ENCODE data around the gene DAAM1. TPM values are rescaled to one million over a fixed set of nuclear protein-coding genes. Genes with fewer than 3 reads are reported as not detected.

The DAAM1 gene
- total and polyA plus RNA-seq, 5 experiments from 2014 or later = 4.6 to 18.1 (median 8.1) TPM

GRCh38 chr14:59166258-59166657 is 22.2 kb upstream of the DAAM1 start:
- POLR2A ChIA-PET = no interaction called here
- no peaks in the 10 kb centered on the region for H3K36me3 Mint-ChIP-seq

GRCh38 chr14:59175404-59175803 is 13.1 kb upstream of the DAAM1 start:
- H3K4me3 Mint-ChIP-seq = no peak overlapping the region
- peaks cover 3 to 13% (median 4%) of the 10 kb centered on the region in 5 donors for H3K27me3 Mint-ChIP-seq
- H3K9me3 Mint-ChIP-seq = no peaks in the 10 kb centered on the region
- DNase-seq (no peak), ATAC-seq (no peak)
- no peaks in the 10 kb centered on the region for H3K36me3 Mint-ChIP-seq
- POLR2A ChIA-PET = no interaction called here
- peaks cover 0 to 4% (median 0%) of the 10 kb centered on the region in 4 donors for H3K4me1 Mint-ChIP-seq
- H3K27ac Mint-ChIP-seq = no peak overlapping the region

More at GRCh38 chr14:59166258-59166657, 22.2 kb upstream of the DAAM1 start:
- Mint-ChIP-seq H3K27ac (no peak overlapping the region), H3K4me1 (peaks cover 0 to 5% (median 0%) of the 10 kb centered on the region in 4 donors), H3K4me3 (no peak overlapping the region), H3K27me3 (peaks cover 8 to 14% (median 11%) of the 10 kb centered on the region in 5 donors), H3K9me3 (peaks cover 0 to 3% (median 0%) of the 10 kb centered on the region in 9 donors)
- no peak for DNase-seq
- no peak for ATAC-seq

GRCh38 chr14:59176765-59177164 is 11.7 kb upstream of the DAAM1 start:
- Mint-ChIP-seq H3K9me3 (no peaks in the 10 kb centered on the region), H3K4me1 (peaks cover 0 to 4% (median 0%) of the 10 kb centered on the region in 4 donors), H3K27me3 (peaks cover 5 to 19% (median 7%) of the 10 kb centered on the region in 5 donors), H3K27ac (no peak overlapping the region), H3K36me3 (no peaks in the 10 kb centered on the region), H3K4me3 (no peak overlapping the region)
- DNase-seq = no peak
- no peak for ATAC-seq
- POLR2A ChIA-PET = no interaction called here

- POLR2A ChIA-PET = no interaction called here
- ATAC-seq = no peak
- Mint-ChIP-seq H3K4me3 (no peak overlapping the region), H3K27ac (no peak overlapping the region), H3K27me3 (peaks cover 5 to 19% (median 7%) of the 10 kb centered on the region in 5 donors), H3K9me3 (no peaks in the 10 kb centered on the region), H3K4me1 (peaks cover 0 to 4% (median 0%) of the 10 kb centered on the region in 4 donors), H3K36me3 (no peaks in the 10 kb centered on the region)
- DNase-seq = no peak
Measured at GRCh38 chr14:59177262-59177661, 11.2 kb upstream of the DAAM1 start.

- ATAC-seq = no peak
- Mint-ChIP-seq H3K27me3 (peaks cover 12 to 35% (median 17%) of the 10 kb centered on the region in 5 donors), H3K27ac (no peak overlapping the region), H3K4me1 (no peaks in the 10 kb centered on the region), H3K9me3 (no peaks in the 10 kb centered on the region), H3K4me3 (no peak overlapping the region), H3K36me3 (no peaks in the 10 kb centered on the region)
- POLR2A ChIA-PET = no interaction called here
- DNase-seq = no peak
Measured at GRCh38 chr14:59181791-59182190, 6.7 kb upstream of the DAAM1 start.

GRCh38 chr14:59182641-59183040 is 5.8 kb upstream of the DAAM1 start:
- ATAC-seq = no peak
- H3K4me3 Mint-ChIP-seq = no peak overlapping the region
- no peaks in the 10 kb centered on the region for H3K36me3 Mint-ChIP-seq
- no peaks in the 10 kb centered on the region for H3K9me3 Mint-ChIP-seq
- H3K27ac Mint-ChIP-seq = no peak overlapping the region
- H3K4me1 Mint-ChIP-seq = peaks cover 0 to 8% (median 4%) of the 10 kb centered on the region in 4 donors
- H3K27me3 Mint-ChIP-seq = peaks cover 10 to 35% (median 17%) of the 10 kb centered on the region in 5 donors
- POLR2A ChIA-PET = no interaction called here
- no peak for DNase-seq

- ATAC-seq (no peak), DNase-seq (no peak)
- H3K4me3 Mint-ChIP-seq = no peak overlapping the region
- no peak overlapping the region for H3K27ac Mint-ChIP-seq
- POLR2A ChIA-PET = no interaction called here
- H3K36me3 Mint-ChIP-seq = no peaks in the 10 kb centered on the region
- peaks cover 1 to 12% (median 6%) of the 10 kb centered on the region in 4 donors for H3K4me1 Mint-ChIP-seq
- H3K27me3 Mint-ChIP-seq = peaks cover 10 to 35% (median 17%) of the 10 kb centered on the region in 5 donors
- H3K9me3 Mint-ChIP-seq = no peaks in the 10 kb centered on the region
Measured at GRCh38 chr14:59183150-59183549, 5.3 kb upstream of the DAAM1 start.

GRCh38 chr14:59184396-59184795 is 4.1 kb upstream of the DAAM1 start:
- no peaks in the 10 kb centered on the region for H3K36me3 Mint-ChIP-seq
- no peaks in the 10 kb centered on the region for H3K9me3 Mint-ChIP-seq
- POLR2A ChIA-PET = no interaction called here

GRCh38 chr14:59185676-59186075 is 2.8 kb upstream of the DAAM1 start:
- Mint-ChIP-seq H3K27ac (no peak overlapping the region), H3K36me3 (no peaks in the 10 kb centered on the region), H3K4me3 (no peak overlapping the region), H3K4me1 (peaks cover 13 to 26% (median 17%) of the 10 kb centered on the region in 4 donors), H3K9me3 (no peaks in the 10 kb centered on the region), H3K27me3 (peaks cover 5 to 19% (median 15%) of the 10 kb centered on the region in 5 donors)
- DNase-seq = no peak
- POLR2A ChIA-PET = interaction anchor here (0.6 to 1.1 kb wide), 2 partner anchors 636 to 980 kb away, joined by 3 to 4 read pairs; partner anchors contain the start of gene DHRS7
- ATAC-seq = no peak

More at GRCh38 chr14:59184396-59184795, 4.1 kb upstream of the DAAM1 start:
- peaks cover 10 to 32% (median 15%) of the 10 kb centered on the region in 5 donors for H3K27me3 Mint-ChIP-seq
- H3K4me1 Mint-ChIP-seq = peaks cover 1 to 16% (median 7%) of the 10 kb centered on the region in 4 donors
- no peak for ATAC-seq
- no peak overlapping the region for H3K27ac Mint-ChIP-seq
- no peak overlapping the region for H3K4me3 Mint-ChIP-seq
- no peak for DNase-seq

- Mint-ChIP-seq H3K27ac (no peak overlapping the region), H3K27me3 (peaks cover 4 to 17% (median 14%) of the 10 kb centered on the region in 5 donors), H3K4me1 (peaks cover 13 to 26% (median 17%) of the 10 kb centered on the region in 4 donors), H3K36me3 (no peaks in the 10 kb centered on the region), H3K4me3 (no peak overlapping the region), H3K9me3 (no peaks in the 10 kb centered on the region)
- DNase-seq (no peak), ATAC-seq (no peak)
- POLR2A ChIA-PET = no interaction called here
Measured at GRCh38 chr14:59186306-59186705, 2.2 kb upstream of the DAAM1 start.

GRCh38 chr14:59187118-59187517 is 1.3 kb upstream of the DAAM1 start:
- Mint-ChIP-seq H3K4me3 (peak overlapping the region; percentile 95 to 99 (median 98)), H3K27ac (peak overlapping the region in 7 of 10 donors; percentile 88 to 98 (median 97)), H3K9me3 (no peaks in the 10 kb centered on the region), H3K4me1 (peaks cover 13 to 26% (median 17%) of the 10 kb centered on the region in 4 donors), H3K36me3 (no peaks in the 10 kb centered on the region), H3K27me3 (peaks cover 4 to 17% (median 11%) of the 10 kb centered on the region in 5 donors)
- POLR2A ChIA-PET = no interaction called here
- DNase-seq = no peak
- ATAC-seq = no peak

- Mint-ChIP-seq H3K36me3 (no peaks in the 10 kb centered on the region), H3K27ac (peak overlapping the region; percentile 88 to 98 (median 96)), H3K27me3 (peaks cover 4 to 16% (median 11%) of the 10 kb centered on the region in 5 donors), H3K4me3 (peak overlapping the region; percentile 95 to 99 (median 98)), H3K4me1 (peaks cover 13 to 26% (median 17%) of the 10 kb centered on the region in 4 donors), H3K9me3 (no peaks in the 10 kb centered on the region)
- POLR2A ChIA-PET = interaction anchor here (0.6 to 1.8 kb wide), 5 partner anchors 10 to 889 kb away, joined by 3 to 8 read pairs (median 4); partner anchors contain the start of genes ARID4A, JKAMP and L3HYPDH
- DNase-seq (peak in 9 of 10 donors; percentile 22 to 79 (median 48)), ATAC-seq (peak; percentile 12 to 16)
Measured at GRCh38 chr14:59187802-59188460, 536 bp upstream of the DAAM1 start.

- Mint-ChIP-seq H3K36me3 (no peaks in the 10 kb centered on the region), H3K27ac (peak overlapping the region; percentile 81 to 98 (median 96)), H3K9me3 (no peaks in the 10 kb centered on the region), H3K4me1 (peaks cover 13 to 26% (median 17%) of the 10 kb centered on the region in 4 donors), H3K4me3 (peak overlapping the region; percentile 95 to 99 (median 98)), H3K27me3 (peaks cover 4 to 12% (median 7%) of the 10 kb centered on the region in 5 donors)
- DNase-seq = peak in 9 of 10 donors; percentile 8 to 66 (median 31)
- POLR2A ChIA-PET = interaction anchor here (1.2 to 1.8 kb wide), 5 partner anchors 9 to 890 kb away, joined by 3 to 8 read pairs (median 3); partner anchors contain the start of genes ARID4A, JKAMP, KIAA0586 and L3HYPDH
- peak in 1 of 2 donors; percentile 5 for ATAC-seq
Measured at GRCh38 chr14:59189091-59189785, 771 bp downstream of the DAAM1 start.
